ENCODE results near the gene HOXC4. TPM values are rescaled to one million over a fixed set of nuclear protein-coding genes. Genes with fewer than 3 reads are reported as not detected.

Gene HOXC4
- total RNA-seq, 2 donors from 2014 or later = 0.20 TPM; not detected in 1

- Histone ChIP-seq H3K4me1 (peaks cover 0 to 16% of the 10 kb centered on the region in 2 donors), H3K27me3 (peaks cover 6 to 28% of the 10 kb centered on the region in 2 donors), H3K9me3 (peaks cover 0 to 2% of the 10 kb centered on the region in 2 donors), H3K27ac (no peak overlapping the region), H3K36me3 (no peaks in the 10 kb centered on the region), H3K4me3 (no peak overlapping the region)
- TF ChIP-seq, protein P1, sequence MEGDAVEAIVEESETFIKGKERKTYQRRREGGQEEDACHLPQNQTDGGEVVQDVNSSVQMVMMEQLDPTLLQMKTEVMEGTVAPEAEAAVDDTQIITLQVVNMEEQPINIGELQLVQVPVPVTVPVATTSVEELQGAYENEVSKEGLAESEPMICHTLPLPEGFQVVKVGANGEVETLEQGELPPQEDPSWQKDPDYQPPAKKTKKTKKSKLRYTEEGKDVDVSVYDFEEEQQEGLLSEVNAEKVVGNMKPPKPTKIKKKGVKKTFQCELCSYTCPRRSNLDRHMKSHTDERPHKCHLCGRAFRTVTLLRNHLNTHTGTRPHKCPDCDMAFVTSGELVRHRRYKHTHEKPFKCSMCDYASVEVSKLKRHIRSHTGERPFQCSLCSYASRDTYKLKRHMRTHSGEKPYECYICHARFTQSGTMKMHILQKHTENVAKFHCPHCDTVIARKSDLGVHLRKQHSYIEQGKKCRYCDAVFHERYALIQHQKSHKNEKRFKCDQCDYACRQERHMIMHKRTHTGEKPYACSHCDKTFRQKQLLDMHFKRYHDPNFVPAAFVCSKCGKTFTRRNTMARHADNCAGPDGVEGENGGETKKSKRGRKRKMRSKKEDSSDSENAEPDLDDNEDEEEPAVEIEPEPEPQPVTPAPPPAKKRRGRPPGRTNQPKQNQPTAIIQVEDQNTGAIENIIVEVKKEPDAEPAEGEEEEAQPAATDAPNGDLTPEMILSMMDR (IDR thresholded peaks at IDR 0.05) = no peak
- no peak for DNase-seq (ENCODE audit: low spot score)
Measured at GRCh38 chr12:54037360-54038283, 16.0 kb upstream of the HOXC4 start.

DNA sequence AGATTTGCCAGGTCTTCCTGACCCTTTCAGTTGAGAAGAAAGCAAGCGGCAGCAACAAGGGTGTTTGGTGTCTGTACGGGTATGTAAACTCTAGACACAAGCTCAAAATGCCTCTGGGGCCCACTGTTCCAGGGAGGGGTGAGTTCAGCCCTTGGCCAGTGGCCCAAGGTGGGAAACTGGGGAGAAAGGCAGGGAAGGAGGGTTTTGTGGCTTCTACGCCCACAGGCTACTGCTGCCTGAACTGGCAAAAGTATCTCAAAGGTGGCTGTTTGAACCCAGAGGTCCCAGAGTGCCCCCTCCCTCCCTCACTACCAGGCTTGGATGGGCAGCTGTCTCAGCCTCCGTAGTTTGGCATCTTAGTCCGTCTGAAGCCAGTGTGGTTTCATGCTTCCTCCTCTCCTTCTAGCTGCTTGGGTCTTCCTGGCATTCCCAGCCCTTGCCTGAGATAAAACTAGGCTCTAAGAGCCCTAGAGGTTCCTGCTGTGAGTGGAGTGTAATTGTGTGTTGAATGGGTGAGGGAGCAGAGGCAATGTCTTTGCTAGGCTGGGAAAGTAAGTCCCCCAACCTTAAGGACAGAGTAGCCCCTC, 15.3 kb upstream of the HOXC4 start:
- Histone ChIP-seq H3K27ac (no peak overlapping the region), H3K4me1 (peaks cover 0 to 12% of the 10 kb centered on the region in 2 donors), H3K9me3 (no peaks in the 10 kb centered on the region), H3K27me3 (peaks cover 0 to 20% of the 10 kb centered on the region in 2 donors), H3K4me3 (no peak overlapping the region), H3K36me3 (no peaks in the 10 kb centered on the region)
- TF ChIP-seq, protein P1 (IDR thresholded peaks at IDR 0.05) = no peak
- no peak for DNase-seq (ENCODE audit: low spot score)

GRCh38 chr12:54038871-54039414, 14.7 kb upstream of the HOXC4 start:
- Histone ChIP-seq H3K36me3 (no peaks in the 10 kb centered on the region), H3K9me3 (no peaks in the 10 kb centered on the region), H3K27me3 (peaks cover 0 to 14% of the 10 kb centered on the region in 2 donors), H3K27ac (no peak overlapping the region), H3K4me1 (peaks cover 0 to 6% of the 10 kb centered on the region in 2 donors), H3K4me3 (no peak overlapping the region)
- TF ChIP-seq, protein P1 (IDR thresholded peaks at IDR 0.05) = no peak
- DNase-seq (ENCODE audit: low spot score) = no peak

DNA sequence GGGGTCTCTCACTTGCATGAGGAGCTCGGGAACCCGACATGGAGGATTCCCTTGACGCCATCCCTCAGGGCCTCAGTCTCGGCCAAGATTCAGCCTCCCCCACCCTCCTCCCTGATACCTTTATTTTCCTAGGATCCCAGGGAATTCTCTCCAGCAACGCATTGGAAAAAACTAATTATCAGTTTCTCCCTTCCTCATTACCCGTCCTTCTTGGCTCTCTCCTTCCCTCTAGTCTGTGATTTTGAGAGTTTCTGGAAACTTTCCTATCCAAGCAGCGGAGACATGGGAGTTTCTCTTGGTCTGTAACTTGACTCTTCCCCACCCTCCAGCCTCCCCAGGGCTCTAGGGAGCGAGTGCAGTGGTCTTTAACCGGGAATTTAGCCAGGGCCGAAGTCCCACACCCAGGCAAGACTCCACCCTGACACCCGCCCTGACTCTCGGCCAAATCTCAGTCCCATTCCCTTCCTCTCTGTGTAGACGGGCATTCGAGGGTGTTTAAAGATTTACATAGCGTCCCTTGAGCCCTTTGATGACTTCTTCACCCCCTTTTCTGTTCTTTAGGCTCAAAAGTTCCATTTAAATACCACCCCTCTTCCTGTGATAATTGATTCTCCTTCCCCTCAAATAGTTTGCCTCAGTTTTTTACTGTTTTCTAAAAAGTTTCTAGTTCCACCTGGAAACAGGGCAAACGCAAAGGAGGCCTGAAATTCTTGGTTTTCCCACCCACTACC, 14.1 kb upstream of the HOXC4 start:
- no peaks in the 10 kb centered on the region for H3K36me3 ChIP-seq
- no peaks in the 10 kb centered on the region for H3K9me3 ChIP-seq
- H3K4me3 ChIP-seq = no peak overlapping the region
- DNase-seq (ENCODE audit: low spot score) = no peak
- peaks cover 0 to 14% of the 10 kb centered on the region in 2 donors for H3K27me3 ChIP-seq
- no peak overlapping the region for H3K27ac ChIP-seq
- TF ChIP-seq, protein P1 (IDR thresholded peaks at IDR 0.05) = no peak
- no peaks in the 10 kb centered on the region for H3K4me1 ChIP-seq

GRCh38 chr12:54040148-54040494, 13.5 kb upstream of the HOXC4 start:
- no peaks in the 10 kb centered on the region for H3K9me3 ChIP-seq
- TF ChIP-seq, protein P1 (IDR thresholded peaks at IDR 0.05) = no peak
- H3K36me3 ChIP-seq = no peaks in the 10 kb centered on the region
- no peak overlapping the region for H3K27ac ChIP-seq
- DNase-seq (ENCODE audit: low spot score) = no peak
- peaks cover 0 to 9% of the 10 kb centered on the region in 2 donors for H3K27me3 ChIP-seq
- no peak overlapping the region for H3K4me3 ChIP-seq
- H3K4me1 ChIP-seq = no peaks in the 10 kb centered on the region

All from right atrium auricular region (tissue), 2 donors.